ENCODE measurements around the gene PAIP2.

Gene PAIP2

GRCh38 chr5:139296198-139296597 lies 45.5 kb upstream of the PAIP2 start:
- H3K36me3 ChIP-seq, result peaks cover 59% of the 10 kb centered on the region
- no peak for TF ChIP-seq CTCF (IDR thresholded peaks at IDR 0.05; ENCODE audit: low read depth, low read length)
- H3K4me3 ChIP-seq (ENCODE audit: low read depth, low read length), result no peak overlapping the region
- H3K27me3 ChIP-seq (ENCODE audit: insufficient read depth, low read depth, severe bottlenecking), result no peaks in the 10 kb centered on the region
- no peak for DNase-seq
- no peak overlapping the region for H3K27ac ChIP-seq
- no peaks in the 10 kb centered on the region for H3K9me3 ChIP-seq (ENCODE audit: severe bottlenecking)

- H3K27ac ChIP-seq, result no peak overlapping the region
These were observed 44.8 kb upstream of the PAIP2 start for GRCh38 chr5:139296862-139297326.

GRCh38 chr5:139297439-139298133 lies 44.1 kb upstream of the PAIP2 start:
- Histone ChIP-seq H3K27me3 (ENCODE audit: insufficient read depth, low read depth, severe bottlenecking) (no peaks in the 10 kb centered on the region), H3K36me3 (peaks cover 68% of the 10 kb centered on the region), H3K27ac (no peak overlapping the region), H3K4me3 (ENCODE audit: low read depth, low read length) (no peak overlapping the region), H3K9me3 (ENCODE audit: severe bottlenecking) (no peaks in the 10 kb centered on the region)
- no peak for TF ChIP-seq CTCF (IDR thresholded peaks at IDR 0.05; ENCODE audit: low read depth, low read length)
- no peak for DNase-seq

More at GRCh38 chr5:139296862-139297326, 44.8 kb upstream of the PAIP2 start:
- no peaks in the 10 kb centered on the region for H3K27me3 ChIP-seq (ENCODE audit: insufficient read depth, low read depth, severe bottlenecking)
- DNase-seq, result no peak
- no peaks in the 10 kb centered on the region for H3K9me3 ChIP-seq (ENCODE audit: severe bottlenecking)
- TF ChIP-seq CTCF (IDR thresholded peaks at IDR 0.05; ENCODE audit: low read depth, low read length), result no peak
- no peak overlapping the region for H3K4me3 ChIP-seq (ENCODE audit: low read depth, low read length)
- peaks cover 66% of the 10 kb centered on the region for H3K36me3 ChIP-seq

- no peaks in the 10 kb centered on the region for H3K9me3 ChIP-seq (ENCODE audit: severe bottlenecking)
- no peak overlapping the region for H3K4me3 ChIP-seq (ENCODE audit: low read depth, low read length)
- no peak for DNase-seq
- TF ChIP-seq CTCF (IDR thresholded peaks at IDR 0.05; ENCODE audit: low read depth, low read length), result no peak
- no peak overlapping the region for H3K27ac ChIP-seq
- H3K36me3 ChIP-seq, result peaks cover 71% of the 10 kb centered on the region
- no peaks in the 10 kb centered on the region for H3K27me3 ChIP-seq (ENCODE audit: insufficient read depth, low read depth, severe bottlenecking)
These were observed 43.4 kb upstream of the PAIP2 start for GRCh38 chr5:139298242-139298641.

- H3K27me3 ChIP-seq (ENCODE audit: insufficient read depth, low read depth, severe bottlenecking), result no peaks in the 10 kb centered on the region
- no peak overlapping the region for H3K27ac ChIP-seq
- H3K4me3 ChIP-seq (ENCODE audit: low read depth, low read length), result no peak overlapping the region
- no peak for DNase-seq
- no peak for TF ChIP-seq CTCF (IDR thresholded peaks at IDR 0.05; ENCODE audit: low read depth, low read length)
- H3K9me3 ChIP-seq (ENCODE audit: severe bottlenecking), result no peaks in the 10 kb centered on the region
- peaks cover 63% of the 10 kb centered on the region for H3K36me3 ChIP-seq
These were observed 42.2 kb upstream of the PAIP2 start for GRCh38 chr5:139299486-139299885.

Data from WERI-Rb-1 (cell line).